ENCODE measurements around the gene TESK1.
A peak's percentile ranks its signal among the peaks of the same experiment; 100 is the strongest.

TESK1 gene

DNA sequence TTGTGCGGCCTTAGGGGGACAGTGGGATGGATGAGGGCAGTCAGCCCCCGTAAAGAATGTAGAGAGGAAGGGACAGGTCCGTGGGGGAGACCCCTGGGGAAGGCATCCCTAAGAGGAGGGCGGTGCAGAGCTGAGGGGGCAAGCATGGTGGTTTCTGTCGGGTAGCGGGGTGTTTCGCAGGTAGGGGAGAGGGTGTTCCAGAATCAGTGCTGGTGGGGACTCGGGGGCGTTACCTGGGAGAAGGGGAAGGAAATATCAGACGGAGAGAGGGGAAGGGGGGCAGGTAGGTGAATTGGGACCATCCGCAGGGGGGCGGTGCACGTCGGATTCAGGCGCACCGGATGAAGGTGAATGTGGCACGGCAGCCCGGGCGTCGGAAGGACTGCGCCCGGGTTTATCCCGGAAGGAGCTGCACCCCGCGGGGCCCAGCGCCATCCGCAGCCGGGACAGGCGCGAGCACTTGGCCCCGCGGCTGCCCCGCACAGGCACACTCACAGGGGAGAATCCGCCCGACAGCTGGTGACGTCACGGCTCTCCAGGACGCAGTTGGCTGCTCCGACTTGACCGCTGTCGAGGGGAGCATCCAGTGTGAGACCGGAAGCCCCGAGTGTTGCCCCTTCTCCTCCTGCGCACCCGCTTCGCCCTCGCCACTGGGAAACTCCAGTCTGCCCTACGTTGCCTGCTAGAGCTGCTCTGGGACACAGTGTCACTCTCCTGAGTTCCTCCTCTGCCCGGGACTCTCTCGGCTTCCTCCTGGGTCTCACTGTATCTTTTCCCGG lies 11.8 kb downstream of the TESK1 start:
- TF ChIP-seq, protein P1, sequence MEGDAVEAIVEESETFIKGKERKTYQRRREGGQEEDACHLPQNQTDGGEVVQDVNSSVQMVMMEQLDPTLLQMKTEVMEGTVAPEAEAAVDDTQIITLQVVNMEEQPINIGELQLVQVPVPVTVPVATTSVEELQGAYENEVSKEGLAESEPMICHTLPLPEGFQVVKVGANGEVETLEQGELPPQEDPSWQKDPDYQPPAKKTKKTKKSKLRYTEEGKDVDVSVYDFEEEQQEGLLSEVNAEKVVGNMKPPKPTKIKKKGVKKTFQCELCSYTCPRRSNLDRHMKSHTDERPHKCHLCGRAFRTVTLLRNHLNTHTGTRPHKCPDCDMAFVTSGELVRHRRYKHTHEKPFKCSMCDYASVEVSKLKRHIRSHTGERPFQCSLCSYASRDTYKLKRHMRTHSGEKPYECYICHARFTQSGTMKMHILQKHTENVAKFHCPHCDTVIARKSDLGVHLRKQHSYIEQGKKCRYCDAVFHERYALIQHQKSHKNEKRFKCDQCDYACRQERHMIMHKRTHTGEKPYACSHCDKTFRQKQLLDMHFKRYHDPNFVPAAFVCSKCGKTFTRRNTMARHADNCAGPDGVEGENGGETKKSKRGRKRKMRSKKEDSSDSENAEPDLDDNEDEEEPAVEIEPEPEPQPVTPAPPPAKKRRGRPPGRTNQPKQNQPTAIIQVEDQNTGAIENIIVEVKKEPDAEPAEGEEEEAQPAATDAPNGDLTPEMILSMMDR (IDR thresholded peaks at IDR 0.05; ENCODE audit: low read depth, low read length) = no peak
- peak; percentile 52 to 63 for DNase-seq (ENCODE audit: low read depth in 2 of 2)

DNA sequence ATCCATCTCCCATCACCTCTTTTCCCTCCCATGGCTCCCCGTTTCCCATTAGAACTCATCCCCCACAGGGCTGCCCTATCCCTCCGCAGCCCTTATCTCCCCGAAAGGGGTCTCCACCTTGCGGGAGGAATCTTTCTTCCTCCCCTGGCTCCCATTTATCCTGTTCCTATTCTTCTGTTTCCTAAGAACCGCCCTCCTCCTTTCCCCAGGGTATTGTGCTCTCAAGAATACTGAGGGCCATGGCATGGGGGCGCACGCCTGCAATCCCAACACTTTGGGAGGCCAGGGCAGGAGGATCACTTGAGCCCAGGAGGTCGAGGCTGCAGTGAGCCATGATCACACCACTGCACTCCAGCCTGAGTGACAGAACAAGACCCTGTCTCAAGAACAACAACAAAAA lies 12.5 kb downstream of the TESK1 start:
- no peak overlapping the region for H3K4me3 ChIP-seq (replicated peaks in 1 of 2; ENCODE audit: low read depth in 2 of 2, low read length in 2 of 2)

More for the DNA sequence above, 11.8 kb downstream of the TESK1 start:
- H3K4me3 ChIP-seq (replicated peaks in 1 of 2; ENCODE audit: low read depth in 2 of 2, low read length in 2 of 2) = peak overlapping the region; percentile 28 to 33

DNA sequence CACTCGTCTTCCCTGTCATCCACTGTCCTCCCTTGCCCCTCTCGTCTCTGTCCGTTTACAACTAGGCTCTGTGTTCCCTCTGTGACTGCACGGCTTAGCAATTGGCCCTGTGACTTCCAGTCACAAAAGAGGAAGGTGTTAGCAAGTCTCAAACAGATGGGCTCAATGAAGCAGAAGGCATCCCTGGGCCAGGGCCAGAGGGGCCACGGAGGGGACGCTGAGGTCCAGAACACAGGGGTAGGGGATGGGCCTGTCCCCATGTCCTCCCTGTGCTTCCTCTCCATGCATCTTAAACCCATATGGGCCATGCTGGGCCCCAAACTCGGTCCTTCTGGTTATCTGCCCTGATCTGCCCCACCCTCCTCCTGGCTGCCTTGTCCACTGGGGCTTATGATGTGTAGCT lies 13.3 kb downstream of the TESK1 start, which contains the start of gene CD72:
Gene CD72 (minus strand): TSS at position 89 of the 403 bp plus-strand sequence. CDS start 110 bp downstream, outside the sequence.
- TF ChIP-seq, protein P1 (IDR thresholded peaks at IDR 0.05; ENCODE audit: low read depth, low read length) = no peak
- DNase-seq (ENCODE audit: low read depth in 2 of 2) = no peak

More for the DNA sequence above, 12.5 kb downstream of the TESK1 start:
- no peak for DNase-seq (ENCODE audit: low read depth in 2 of 2)
- TF ChIP-seq, protein P1 (IDR thresholded peaks at IDR 0.05; ENCODE audit: low read depth, low read length) = no peak

DNA sequence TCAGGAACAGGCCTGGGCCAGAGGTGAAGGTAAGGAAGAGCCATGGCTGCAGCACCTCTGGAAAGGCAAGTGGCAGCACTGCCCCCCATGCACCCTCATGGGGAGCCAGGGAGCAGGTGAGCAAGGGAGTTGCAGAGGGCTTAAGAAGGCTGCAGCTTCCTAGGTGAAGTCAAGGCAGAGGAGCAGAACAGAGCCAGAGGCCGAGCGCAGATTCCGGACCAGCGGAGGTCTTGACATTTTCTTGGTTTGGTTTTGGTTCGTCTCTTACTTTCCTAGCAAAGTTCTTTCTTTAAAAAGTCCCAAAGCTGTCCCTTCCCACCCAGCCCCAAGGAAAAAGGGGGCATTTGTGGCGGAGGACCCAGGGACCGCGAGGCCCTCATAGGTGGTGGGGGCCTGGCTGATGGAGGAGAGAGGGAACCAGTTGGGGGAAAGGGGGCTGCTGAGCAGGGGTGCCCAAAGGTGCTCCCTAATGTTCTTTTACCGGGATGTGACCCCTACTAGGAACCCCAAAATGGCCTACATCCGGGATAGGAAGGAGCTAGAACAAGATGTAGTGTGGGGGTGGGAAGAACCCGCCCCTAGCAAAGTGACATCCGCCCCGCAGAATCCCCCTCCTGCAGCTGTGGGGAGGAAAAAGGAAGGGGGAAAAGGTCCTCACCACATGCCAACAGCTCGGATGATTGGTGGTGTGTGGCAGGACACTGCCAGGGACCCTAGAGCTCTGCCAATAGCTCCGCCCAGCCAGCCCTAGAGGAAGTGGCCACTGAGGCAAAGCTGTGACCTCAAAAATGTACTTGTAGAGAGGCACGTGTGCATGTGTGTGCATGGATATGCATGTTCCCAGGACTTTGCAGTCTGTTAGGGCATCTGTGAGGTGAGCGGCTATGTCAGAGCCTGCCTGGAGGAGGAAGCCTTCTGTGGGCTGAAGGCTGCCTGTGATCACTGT lies 14.1 kb downstream of the TESK1 start:
- TF ChIP-seq, protein P1 (IDR thresholded peaks at IDR 0.05; ENCODE audit: low read depth, low read length) = no peak
- DNase-seq (ENCODE audit: low read depth in 2 of 2) = peak in 1 of 2 donors; percentile 6
- H3K4me3 ChIP-seq (replicated peaks in 1 of 2; ENCODE audit: low read depth in 2 of 2, low read length in 2 of 2) = no peak overlapping the region

More for the DNA sequence above, 13.3 kb downstream of the TESK1 start, which contains the start of gene CD72:
- H3K4me3 ChIP-seq (replicated peaks in 1 of 2; ENCODE audit: low read depth in 2 of 2, low read length in 2 of 2) = peak within 1 kb of the TSS; percentile 28 to 33

DNA sequence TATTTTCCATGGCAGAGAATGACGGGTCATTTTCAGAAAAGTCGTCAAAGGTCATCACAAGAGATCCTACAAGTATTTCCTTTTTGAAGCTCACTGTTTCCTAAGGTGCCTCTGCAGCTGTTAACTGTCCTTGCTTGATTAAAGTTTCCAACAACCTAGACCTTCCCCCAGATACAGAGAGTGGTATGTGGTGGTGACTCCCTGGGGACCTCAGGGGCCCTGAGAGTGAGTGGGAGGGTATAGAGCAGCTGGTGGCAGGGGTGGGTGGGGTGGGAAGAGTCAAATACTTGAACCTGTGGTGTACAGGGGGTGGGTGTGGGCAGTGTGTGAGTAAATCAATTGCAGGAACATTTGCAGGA lies 14.7 kb downstream of the TESK1 start:
- TF ChIP-seq, protein P1 (IDR thresholded peaks at IDR 0.05; ENCODE audit: low read depth, low read length) = no peak
- no peak for DNase-seq (ENCODE audit: low read depth in 2 of 2)
- H3K4me3 ChIP-seq (replicated peaks in 1 of 2; ENCODE audit: low read depth in 2 of 2, low read length in 2 of 2) = no peak overlapping the region

DNA sequence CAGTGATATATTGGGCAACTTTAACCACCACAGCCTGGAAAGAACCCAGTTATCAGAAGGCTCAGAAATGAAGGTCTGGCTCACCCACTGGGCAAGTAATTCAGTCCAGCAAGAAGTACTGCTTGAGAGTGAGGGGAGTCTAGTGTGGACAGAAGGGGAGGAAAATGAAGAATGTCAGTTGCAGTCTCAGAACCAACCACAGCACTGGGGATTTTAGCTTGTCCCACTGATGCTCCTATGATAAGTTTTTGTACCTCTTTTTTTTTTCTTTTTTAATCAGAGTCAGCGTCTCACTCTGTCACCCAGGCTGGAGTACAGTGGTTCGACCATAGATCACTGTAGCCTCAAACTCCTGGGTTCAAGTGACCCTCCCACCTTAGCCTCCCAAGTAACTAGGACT lies 22.5 kb downstream of the TESK1 start:
- no peak for DNase-seq (ENCODE audit: low read depth in 2 of 2)
- TF ChIP-seq, protein P1 (IDR thresholded peaks at IDR 0.05; ENCODE audit: low read depth, low read length) = no peak
- no peak overlapping the region for H3K4me3 ChIP-seq (replicated peaks in 1 of 2; ENCODE audit: low read depth in 2 of 2, low read length in 2 of 2)

Data from cardiac fibroblast (primary cell).